Measurements from ENCODE around the gene POLD4. TPM values are rescaled to one million over a fixed set of nuclear protein-coding genes. Genes with fewer than 3 reads are reported as not detected.

The POLD4 gene
- total RNA-seq, 2 donors from 2014 or later: 40.7 to 47.6 TPM

DNA sequence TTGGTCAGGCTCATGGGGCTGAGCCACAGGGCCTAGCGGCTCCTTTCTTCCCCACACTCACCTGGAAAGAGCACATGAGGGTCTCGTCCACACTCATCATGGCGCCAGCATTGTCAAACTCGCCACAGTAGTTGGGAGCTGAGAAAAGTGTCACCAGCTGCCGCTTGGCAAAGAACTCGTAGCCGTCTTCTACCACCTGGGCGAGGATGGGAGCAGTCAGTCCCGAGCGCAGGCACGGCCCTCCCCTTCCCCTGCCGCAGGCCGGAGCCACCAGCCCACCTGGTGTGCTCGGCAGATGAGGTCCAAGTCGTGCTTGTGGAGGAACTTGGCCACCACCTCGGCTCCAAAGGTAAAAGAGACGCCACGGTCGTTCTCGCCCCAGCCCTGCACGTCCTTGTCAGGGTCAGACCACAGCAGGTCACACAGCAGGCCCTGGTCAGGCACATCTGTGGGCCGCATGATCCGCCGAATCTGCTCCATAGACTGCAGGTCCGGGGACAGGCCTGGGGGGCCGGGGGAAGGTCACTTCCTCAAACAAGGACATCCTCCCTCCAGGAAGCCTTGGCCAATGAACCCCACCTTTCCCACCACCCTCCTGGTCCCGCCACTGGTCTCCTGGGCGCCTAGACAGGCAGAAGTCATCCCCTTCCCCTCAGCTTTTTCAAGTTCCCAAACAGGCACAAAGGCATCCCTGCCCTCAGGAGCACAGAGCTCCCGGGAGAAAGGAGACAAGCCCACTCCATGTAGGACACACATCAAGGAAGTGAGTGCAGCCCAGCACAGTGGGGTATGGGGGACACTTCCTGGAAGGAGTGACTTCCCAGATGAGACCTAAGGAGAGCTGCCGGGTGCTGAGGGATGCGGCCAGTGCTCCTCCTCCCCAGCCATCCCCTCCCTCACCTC, 45.6 kb upstream of the POLD4 start:
- H3K4me1 Mint-ChIP-seq: peaks cover 12% of the 10 kb centered on the region
- Histone ChIP-seq H3K4me1 (ENCODE audit: control insufficient read depth, insufficient read depth, low read length) (peaks cover 10% of the 10 kb centered on the region), H3K27me3 (ENCODE audit: control insufficient read depth, insufficient read depth, low read length, poor library complexity, severe bottlenecking) (no peaks in the 10 kb centered on the region), H3K9me3 (ENCODE audit: control insufficient read depth, low read length) (no peaks in the 10 kb centered on the region), H3K27ac (ENCODE audit: low read depth, low read length) (no peak overlapping the region), H3K9ac (ENCODE audit: extremely low read depth, low read length, poor library complexity, severe bottlenecking) (no peak overlapping the region), H3K36me3 (ENCODE audit: control insufficient read depth, insufficient read depth, low read length) (peaks cover 38% of the 10 kb centered on the region), H3K4me3 (ENCODE audit: low read length) (no peak overlapping the region)
- WGBS, 2 experiments (ENCODE audit: insufficient coverage in 1 of 2, insufficient read length in 1 of 2): 92 to 94% methylated on average over 25 to 31 of the region's 31 CpGs
- TF ChIP-seq, protein P1, sequence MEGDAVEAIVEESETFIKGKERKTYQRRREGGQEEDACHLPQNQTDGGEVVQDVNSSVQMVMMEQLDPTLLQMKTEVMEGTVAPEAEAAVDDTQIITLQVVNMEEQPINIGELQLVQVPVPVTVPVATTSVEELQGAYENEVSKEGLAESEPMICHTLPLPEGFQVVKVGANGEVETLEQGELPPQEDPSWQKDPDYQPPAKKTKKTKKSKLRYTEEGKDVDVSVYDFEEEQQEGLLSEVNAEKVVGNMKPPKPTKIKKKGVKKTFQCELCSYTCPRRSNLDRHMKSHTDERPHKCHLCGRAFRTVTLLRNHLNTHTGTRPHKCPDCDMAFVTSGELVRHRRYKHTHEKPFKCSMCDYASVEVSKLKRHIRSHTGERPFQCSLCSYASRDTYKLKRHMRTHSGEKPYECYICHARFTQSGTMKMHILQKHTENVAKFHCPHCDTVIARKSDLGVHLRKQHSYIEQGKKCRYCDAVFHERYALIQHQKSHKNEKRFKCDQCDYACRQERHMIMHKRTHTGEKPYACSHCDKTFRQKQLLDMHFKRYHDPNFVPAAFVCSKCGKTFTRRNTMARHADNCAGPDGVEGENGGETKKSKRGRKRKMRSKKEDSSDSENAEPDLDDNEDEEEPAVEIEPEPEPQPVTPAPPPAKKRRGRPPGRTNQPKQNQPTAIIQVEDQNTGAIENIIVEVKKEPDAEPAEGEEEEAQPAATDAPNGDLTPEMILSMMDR (conservative IDR thresholded peaks at IDR 0.05): no peak
- H3K27me3 Mint-ChIP-seq (ENCODE audit: insufficient read depth): no peaks in the 10 kb centered on the region
- no peak overlapping the region for H3K27ac Mint-ChIP-seq
- no peaks in the 10 kb centered on the region for H3K9me3 Mint-ChIP-seq
- no peak overlapping the region for H3K4me3 Mint-ChIP-seq
- DNase-seq: no peak
- peaks cover 38% of the 10 kb centered on the region for H3K36me3 Mint-ChIP-seq (ENCODE audit: low read depth)

DNA sequence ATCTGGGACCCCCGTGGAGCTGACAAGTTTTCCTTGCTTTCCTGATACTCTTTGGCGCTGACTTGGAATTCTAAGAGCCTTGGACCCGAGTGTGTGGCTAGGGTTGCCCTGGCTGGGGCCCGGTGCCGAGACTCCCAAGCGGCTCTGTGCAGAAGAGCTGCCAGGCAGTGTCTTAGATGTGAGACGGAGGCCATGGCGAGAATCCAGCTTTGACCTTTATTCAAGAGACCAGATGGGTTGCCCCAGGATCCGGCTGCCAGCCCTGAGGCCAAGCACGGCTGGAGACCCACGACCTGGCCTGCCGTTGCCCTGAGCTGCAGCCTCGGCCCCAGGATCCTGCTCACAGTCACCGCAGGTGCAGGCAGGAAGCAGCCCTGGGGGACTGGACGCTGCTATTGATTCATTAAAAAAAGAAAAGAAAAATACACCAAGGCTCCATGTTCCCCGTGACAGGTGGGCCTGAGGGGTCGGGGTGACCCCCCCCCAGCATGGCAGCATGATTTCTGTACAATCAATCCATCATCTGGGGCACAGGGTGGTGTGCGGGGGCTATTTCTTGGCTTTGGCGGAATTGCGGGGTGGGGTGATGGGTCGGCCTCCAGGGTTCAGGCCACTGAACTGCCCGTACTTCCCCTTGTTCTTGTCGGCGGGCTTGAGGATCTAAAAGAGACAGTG, 44.8 kb upstream of the POLD4 start:
- no peak overlapping the region for H3K4me3 ChIP-seq (ENCODE audit: low read length)
- no peaks in the 10 kb centered on the region for H3K27me3 ChIP-seq (ENCODE audit: control insufficient read depth, insufficient read depth, low read length, poor library complexity, severe bottlenecking)
- H3K27me3 Mint-ChIP-seq (ENCODE audit: insufficient read depth): no peaks in the 10 kb centered on the region
- DNase-seq: no peak
- WGBS, 2 experiments (ENCODE audit: insufficient coverage in 1 of 2, insufficient read length in 1 of 2): 94 to 96% methylated on average over 19 to 24 of the region's 24 CpGs
- H3K36me3 ChIP-seq (ENCODE audit: control insufficient read depth, insufficient read depth, low read length): peaks cover 40% of the 10 kb centered on the region
- peaks cover 41% of the 10 kb centered on the region for H3K36me3 Mint-ChIP-seq (ENCODE audit: low read depth)
- TF ChIP-seq, protein P1 (conservative IDR thresholded peaks at IDR 0.05): no peak
- no peak overlapping the region for H3K27ac ChIP-seq (ENCODE audit: low read depth, low read length)
- no peak overlapping the region for H3K9ac ChIP-seq (ENCODE audit: extremely low read depth, low read length, poor library complexity, severe bottlenecking)
- peaks cover 12% of the 10 kb centered on the region for H3K4me1 Mint-ChIP-seq
- H3K9me3 ChIP-seq (ENCODE audit: control insufficient read depth, low read length): no peaks in the 10 kb centered on the region
- H3K27ac Mint-ChIP-seq: no peak overlapping the region
- no peaks in the 10 kb centered on the region for H3K9me3 Mint-ChIP-seq
- no peak overlapping the region for H3K4me3 Mint-ChIP-seq
- peaks cover 10% of the 10 kb centered on the region for H3K4me1 ChIP-seq (ENCODE audit: control insufficient read depth, insufficient read depth, low read length)

DNA sequence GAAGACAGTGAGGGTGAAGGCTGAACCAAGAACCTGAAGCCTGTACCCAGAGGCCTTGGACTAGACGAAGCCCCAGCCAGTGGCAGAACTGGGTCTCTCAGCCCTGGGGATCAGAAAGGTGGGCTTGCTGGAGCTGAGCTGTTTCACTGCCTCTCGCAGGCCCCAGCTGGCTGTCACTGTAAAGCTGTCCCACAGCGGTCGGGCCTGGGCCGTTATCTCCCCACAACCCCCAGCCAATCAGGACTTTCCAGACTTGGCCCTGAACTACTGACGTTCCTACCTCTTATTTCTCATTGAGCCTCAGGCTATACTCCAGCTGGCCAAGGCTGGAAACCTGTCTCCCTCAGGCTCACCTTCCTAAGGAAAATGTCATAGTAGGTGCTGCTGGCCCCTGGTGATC, 44.2 kb upstream of the POLD4 start:
- Mint-ChIP-seq H3K4me3 (no peak overlapping the region), H3K4me1 (peaks cover 14% of the 10 kb centered on the region), H3K27me3 (ENCODE audit: insufficient read depth) (no peaks in the 10 kb centered on the region), H3K9me3 (no peaks in the 10 kb centered on the region), H3K36me3 (ENCODE audit: low read depth) (peaks cover 43% of the 10 kb centered on the region), H3K27ac (no peak overlapping the region)
- Histone ChIP-seq H3K9ac (ENCODE audit: extremely low read depth, low read length, poor library complexity, severe bottlenecking) (no peak overlapping the region), H3K27ac (ENCODE audit: low read depth, low read length) (no peak overlapping the region), H3K9me3 (ENCODE audit: control insufficient read depth, low read length) (no peaks in the 10 kb centered on the region), H3K36me3 (ENCODE audit: control insufficient read depth, insufficient read depth, low read length) (peaks cover 40% of the 10 kb centered on the region), H3K27me3 (ENCODE audit: control insufficient read depth, insufficient read depth, low read length, poor library complexity, severe bottlenecking) (no peaks in the 10 kb centered on the region), H3K4me1 (ENCODE audit: control insufficient read depth, insufficient read depth, low read length) (peaks cover 10% of the 10 kb centered on the region), H3K4me3 (ENCODE audit: low read length) (no peak overlapping the region)
- TF ChIP-seq, protein P1 (conservative IDR thresholded peaks at IDR 0.05): no peak
- WGBS, 2 experiments (ENCODE audit: insufficient coverage in 1 of 2, insufficient read length in 1 of 2): 93 to 96% methylated on average over 5 to 6 of the region's 6 CpGs
- no peak for DNase-seq

Data from endodermal cell (in vitro differentiated cells).